ENCODE results near the gene PSG2.
"Not testable (repeated sequence)": the region's sequence is repeated elsewhere in the genome, so short reads cannot be mapped to it uniquely, and the experiment has no call there.

PSG2 gene

GRCh38 chr19:43082601-43083000 lies at the start of gene PSG2:
PSG2 (minus strand) TSS chr19:43082701; CDS start chr19:43082569, 132 bp downstream.
- not testable (repeated sequence) for DNase-seq (ENCODE audit: low spot score)

- peak; percentile 55 for DNase-seq (ENCODE audit: low spot score)
Measured at GRCh38 chr19:43131281-43131842, 48.9 kb upstream of the PSG2 start.

DNA sequence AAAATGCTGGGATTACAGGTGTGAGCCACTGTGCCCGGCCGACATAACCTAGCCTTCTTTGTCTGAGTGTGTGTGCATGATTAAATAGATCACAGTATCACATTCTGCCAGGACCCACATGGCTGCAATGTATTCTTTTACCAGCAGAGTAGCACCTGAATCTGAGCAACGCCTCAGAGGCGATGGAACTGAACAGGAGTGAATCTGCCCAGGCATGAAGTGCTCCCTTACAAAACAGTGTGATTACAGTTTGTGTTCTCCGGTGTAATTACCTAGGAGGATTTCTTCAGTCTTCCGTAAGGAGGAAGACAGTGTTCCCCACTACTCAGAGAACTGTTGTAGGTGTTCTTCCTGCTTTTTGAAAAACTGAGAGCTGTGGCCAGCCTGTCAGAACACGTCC lies 46.7 kb upstream of the PSG2 start:
- DNase-seq (ENCODE audit: low spot score), result not testable (repeated sequence)

DNA sequence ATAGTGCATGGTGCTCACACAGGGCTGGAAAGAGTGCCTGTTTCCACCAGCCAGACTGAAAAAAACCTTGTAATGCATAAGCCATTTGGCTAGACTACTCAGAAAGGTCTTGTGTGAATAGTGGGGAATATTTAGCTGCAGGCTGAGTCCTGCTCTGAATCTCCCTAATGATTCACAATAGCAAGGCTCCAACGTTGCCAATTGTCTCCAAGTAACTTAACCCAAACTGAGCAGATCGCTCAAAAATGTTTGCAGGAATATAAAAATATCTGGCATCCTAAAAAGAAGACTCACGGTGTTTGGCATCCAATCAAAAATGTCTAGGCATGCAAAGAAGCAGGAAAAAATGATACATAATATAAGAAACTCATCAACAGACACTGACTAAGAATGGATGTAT lies 44.8 kb upstream of the PSG2 start:
- DNase-seq (ENCODE audit: low spot score), result peak; percentile 13

DNA sequence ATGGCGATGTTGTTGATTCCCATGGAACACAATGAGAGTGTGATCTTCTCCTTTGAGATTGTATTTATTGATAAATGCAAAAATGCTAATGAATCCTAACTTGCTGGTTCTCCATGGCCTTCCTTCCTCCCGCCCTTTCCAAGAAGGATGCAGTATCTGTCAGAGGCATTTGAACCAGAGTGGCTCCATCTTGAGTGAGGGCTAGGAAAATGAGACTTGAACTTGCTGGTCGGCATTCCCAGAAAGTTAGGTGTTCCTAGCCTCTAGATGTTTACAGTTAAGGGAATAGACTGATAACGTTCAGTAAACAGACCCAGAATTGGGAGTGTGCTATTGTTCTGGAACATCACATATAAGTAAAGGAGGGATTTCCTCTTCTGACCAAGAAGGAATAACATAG lies 44.2 kb upstream of the PSG2 start:
- no peak for DNase-seq (ENCODE audit: low spot score)

GRCh38 chr19:43124360-43124759 lies 41.9 kb upstream of the PSG2 start:
- DNase-seq (ENCODE audit: low spot score), result no peak

DNA sequence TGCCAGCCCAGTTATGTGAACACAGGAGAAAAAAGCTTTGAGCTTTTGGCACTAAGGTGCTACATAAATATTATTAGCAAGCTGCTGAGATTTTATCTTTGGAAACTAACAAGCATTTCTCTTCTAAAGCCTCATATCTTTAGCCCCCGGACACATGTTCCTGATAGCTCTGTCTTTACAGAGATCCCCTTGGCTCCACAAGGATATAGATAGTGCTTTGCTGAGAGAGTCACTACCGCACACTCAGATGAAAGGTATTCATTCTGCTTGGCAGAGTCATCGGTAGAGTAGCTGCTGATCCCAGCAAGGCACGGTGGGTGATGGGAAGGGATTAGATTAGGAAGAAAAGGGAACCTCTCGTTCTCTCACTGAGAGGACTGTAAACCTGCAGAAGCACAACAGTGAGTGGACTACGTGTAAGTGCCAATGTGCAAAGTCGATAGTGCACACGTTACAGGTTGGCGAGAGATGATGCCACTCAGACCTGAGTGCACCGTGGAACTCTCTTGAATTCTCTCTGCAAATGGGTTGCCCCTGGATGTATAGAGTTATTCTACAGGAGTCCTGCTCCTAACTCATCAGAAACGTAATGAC lies 38.0 kb upstream of the PSG2 start:
- DNase-seq (ENCODE audit: low spot score), result peak; percentile 59

GRCh38 chr19:43119526-43119925 lies 37.0 kb upstream of the PSG2 start:
- DNase-seq (ENCODE audit: low spot score), result not testable (repeated sequence)

- DNase-seq (ENCODE audit: low spot score), result not testable (repeated sequence)
Measured at GRCh38 chr19:43116421-43116820, 33.9 kb upstream of the PSG2 start.

DNA sequence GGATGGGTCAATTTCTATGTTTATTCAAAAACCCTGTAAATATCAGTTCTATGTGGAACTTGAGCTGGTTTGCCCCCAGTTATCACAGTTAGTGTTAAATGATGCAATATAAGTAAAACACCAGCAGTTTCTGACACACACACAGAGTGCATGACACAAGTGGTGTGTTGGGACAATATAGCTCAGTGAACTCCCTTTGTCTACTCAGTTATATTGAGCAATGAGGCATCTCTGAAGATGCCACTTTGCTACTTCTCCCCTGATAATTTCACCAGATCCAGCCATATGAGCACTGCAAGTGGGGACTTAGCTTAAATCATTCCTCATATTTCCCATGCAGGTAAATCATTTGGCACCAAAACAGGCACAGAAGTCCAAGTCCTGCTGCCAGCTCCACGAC lies 33.0 kb upstream of the PSG2 start:
- DNase-seq (ENCODE audit: low spot score), result not testable (repeated sequence)

GRCh38 chr19:43115064-43115463 lies 32.6 kb upstream of the PSG2 start:
- not testable (repeated sequence) for DNase-seq (ENCODE audit: low spot score)

DNA sequence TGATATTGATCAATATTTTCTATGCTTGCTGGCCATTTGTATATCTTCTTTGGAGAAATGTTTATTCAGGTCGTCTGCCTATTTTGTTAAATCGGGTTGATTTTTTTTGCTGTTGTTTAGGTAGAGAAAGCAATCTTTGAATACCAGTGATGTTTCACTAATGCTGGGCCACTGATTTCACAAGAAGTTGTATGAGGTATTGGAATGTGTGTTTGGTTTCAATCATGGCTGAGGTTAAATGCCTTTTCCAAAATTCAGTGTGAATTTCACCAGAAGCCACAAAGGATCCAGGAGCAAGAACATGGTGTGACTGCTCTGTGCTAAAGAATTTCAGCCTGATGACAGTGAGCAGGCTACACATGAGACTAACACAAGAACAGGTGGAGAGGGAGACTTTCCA lies 32.1 kb upstream of the PSG2 start:
- DNase-seq (ENCODE audit: low spot score), result not testable (repeated sequence)

- not testable (repeated sequence) for DNase-seq (ENCODE audit: low spot score)
Measured at GRCh38 chr19:43107401-43107800, 24.9 kb upstream of the PSG2 start.

- peak; percentile 50 for DNase-seq (ENCODE audit: low spot score)
Measured at GRCh38 chr19:43105496-43105895, 23.0 kb upstream of the PSG2 start.

DNA sequence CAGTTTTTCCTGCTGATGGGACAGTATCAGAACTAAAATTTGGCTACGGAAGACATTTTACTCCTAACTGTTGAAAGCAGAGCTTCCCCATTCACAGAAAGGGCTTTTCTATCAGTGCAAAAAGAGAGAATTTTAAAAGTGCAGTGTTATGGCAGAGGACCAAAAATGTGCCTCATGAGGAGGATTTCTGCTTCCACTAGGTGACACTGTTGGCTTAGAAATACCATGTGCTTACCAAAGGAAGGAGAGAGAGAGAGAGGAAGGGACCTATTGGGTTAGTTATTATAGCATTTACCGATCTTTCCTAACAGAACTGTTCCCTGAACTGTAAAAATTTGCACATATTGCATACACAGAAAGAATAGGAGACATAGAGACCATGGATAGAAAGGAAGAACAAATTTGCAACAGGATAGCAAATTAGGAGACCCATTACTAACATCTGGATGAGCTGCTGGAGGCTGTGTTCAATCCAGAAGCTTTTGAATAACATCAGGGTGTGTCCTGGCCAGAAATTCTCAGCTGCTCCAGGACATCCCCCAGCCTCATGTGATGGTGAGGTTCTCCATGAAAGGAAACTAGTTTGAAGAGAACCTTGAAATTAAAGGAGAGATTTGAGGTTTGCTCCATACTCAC lies 21.8 kb upstream of the PSG2 start:
- DNase-seq (ENCODE audit: low spot score), result peak; percentile 60

DNA sequence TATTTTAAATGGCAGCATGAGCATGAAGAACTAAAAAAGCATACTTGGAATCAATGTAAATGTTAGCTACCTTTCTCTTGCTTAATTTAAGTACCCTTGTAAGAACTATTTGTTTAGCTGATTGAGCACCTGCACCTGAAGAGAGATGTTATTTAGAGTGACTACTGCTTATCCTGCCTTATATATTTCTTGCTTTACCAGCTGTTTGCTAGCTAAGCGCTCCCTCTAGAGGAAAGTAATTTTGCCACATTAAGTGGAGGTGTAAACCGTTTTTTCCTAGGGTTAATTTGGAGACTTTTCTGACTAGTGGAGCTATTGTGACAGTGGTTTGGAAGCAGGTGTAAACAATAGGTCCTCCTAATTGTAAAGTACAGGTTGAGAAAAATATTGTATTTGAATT lies 19.4 kb upstream of the PSG2 start:
- no peak for DNase-seq (ENCODE audit: low spot score)

- DNase-seq (ENCODE audit: low spot score), result not testable (repeated sequence)
Measured at GRCh38 chr19:43098416-43098815, 15.9 kb upstream of the PSG2 start.

GRCh38 chr19:43087702-43088340 lies 5.3 kb upstream of the PSG2 start:
- peak; percentile 90 for DNase-seq (ENCODE audit: low spot score)

DNA sequence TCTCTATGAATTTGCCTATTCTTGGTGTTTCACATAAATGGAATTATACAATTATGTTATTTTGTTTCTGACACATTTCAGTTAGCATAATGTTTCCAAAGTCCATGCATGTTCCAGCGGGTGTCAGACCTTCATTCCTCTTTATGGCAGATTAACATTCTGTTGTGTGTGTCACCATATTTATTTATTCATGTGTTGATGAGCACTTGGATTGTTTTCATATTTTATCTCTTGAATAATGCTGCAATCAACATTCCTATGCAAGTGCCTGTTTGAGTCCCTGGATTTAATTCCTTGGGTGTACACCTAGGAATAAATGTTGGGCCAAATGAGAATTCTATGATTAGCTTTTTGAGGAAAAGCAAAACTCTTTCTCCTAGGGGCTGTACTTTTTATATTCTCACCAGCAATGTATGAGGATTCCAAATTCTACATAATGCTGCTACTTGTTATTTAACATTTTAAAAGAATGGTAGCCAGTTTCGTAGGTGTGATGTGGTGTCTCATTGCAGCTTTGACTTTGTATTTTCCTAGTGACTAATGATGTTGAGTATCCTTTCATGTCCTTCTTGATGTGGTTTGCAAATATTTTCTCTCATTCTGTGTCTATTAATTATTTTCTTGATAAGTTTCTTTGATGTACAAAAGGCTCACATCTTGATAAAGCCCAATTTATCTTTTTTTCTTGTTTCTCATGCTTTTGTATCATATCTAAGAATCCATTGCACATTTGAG lies 3.5 kb upstream of the PSG2 start:
- DNase-seq (ENCODE audit: low spot score), result peak; percentile 69

DNA sequence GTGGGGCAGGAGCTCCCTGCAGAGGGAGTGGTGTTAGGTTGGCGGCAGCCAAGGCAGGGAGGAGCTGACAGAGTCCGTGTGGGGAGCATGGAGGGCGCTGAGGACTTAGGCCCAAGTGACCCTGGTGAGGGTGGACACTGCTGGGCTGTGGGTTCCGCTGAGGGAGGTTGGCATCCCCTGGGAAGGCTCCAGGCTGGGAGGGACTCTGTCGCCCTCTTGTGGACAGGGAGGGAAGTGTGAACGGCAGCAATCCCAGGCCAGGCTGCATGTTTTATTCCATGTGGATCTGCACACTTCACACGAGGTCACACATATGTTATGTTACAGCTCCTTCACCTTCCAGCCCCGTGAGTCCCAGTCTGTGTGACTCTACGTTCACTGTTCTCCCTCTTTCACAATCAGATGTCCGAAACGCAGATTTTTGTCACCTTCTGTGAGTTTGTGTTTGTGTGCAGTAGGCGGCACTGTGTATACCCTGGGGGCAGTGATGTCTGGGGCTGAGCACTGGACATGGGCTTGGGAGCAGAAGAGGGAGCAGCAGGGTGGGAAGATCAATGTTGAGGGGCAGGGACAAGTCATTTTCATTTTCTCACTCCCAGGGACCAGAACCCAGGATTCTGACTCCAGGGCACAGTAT lies 1.8 kb upstream of the PSG2 start:
- DNase-seq (ENCODE audit: low spot score), result peak; percentile 24

DNA sequence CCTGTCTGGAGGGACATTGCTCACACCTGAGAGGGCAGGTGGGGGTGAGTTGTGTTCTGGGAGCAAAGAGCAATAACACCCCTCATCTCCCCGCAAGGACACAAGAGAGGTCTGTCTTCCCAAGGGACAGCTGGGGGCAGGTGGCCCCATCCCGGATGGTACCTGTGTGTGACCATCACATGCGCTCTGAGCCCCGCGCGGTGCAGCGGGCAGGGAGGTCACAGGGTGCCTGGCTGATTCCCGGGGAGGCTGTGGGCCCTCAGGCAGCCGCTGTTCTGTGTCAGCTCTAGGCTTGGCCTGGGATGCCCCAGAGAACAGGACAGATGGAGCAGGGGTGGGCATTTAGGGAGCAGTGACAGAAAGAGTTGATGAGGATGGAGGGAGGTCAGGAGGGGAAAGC lies 1.2 kb upstream of the PSG2 start:
- not testable (repeated sequence) for DNase-seq (ENCODE audit: low spot score)

DNA sequence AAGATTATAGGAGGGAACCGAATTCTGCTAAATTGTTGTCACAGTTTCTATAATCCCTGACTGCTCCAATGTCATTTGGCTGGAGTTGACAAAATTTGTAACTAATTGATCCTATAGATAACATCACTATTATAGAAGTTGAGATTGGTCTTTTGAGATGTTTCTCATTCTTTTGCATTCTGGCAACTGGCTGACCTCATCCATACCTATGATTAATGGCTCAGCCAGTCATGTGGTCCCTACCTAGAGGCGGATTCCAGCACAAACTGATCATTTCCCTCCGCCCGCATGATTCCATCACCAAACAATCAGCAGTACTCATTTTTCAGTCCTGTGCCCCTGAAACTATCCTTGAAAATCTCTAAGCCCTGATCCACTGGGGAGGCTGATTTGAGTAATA lies 4.2 kb downstream of the PSG2 start:
- peak; percentile 88 for DNase-seq (ENCODE audit: low spot score)
